GM19351 (cell line): ENCODE data around the gene NABP2.
"Not testable (repeated sequence)": the region's sequence is repeated elsewhere in the genome, so short reads cannot be mapped to it uniquely, and the experiment has no call there.

Experiments used
- ATAC-seq: cut with Tn5 transposase; IDR thresholded peaks from one replicate; pipeline ENCODE4 v1.9.1; 2021; ENCODE audit warnings: mild to moderate bottlenecking, moderate library complexity; ENCODE audit not compliant: unreplicated experiment

NABP2 gene

GRCh38 chr12:56224102-56224701 is at the start of gene NABP2:
TSS of gene NABP2 (plus strand) at chr12:56224342. CDS start at chr12:56224857, 515 bp downstream.
- peak; percentile 72 for ATAC-seq

GRCh38 chr12:56178347-56178746 is 45.8 kb upstream of the NABP2 start:
- ATAC-seq: no peak

- ATAC-seq: no peak
These were observed 37.2 kb upstream of the NABP2 start for GRCh38 chr12:56186957-56187356.

- ATAC-seq: no peak
These were observed 35.9 kb upstream of the NABP2 start for GRCh38 chr12:56188131-56188777.

- peak; percentile 9 for ATAC-seq
These were observed 35.4 kb upstream of the NABP2 start for GRCh38 chr12:56188778-56189098.

GRCh38 chr12:56189099-56189917 is 34.8 kb upstream of the NABP2 start, which contains the start of gene SMARCC2:
TSS of gene SMARCC2 (minus strand) at chr12:56189483. CDS start at chr12:56189461, 22 bp downstream.
- ATAC-seq: peak; percentile 75

GRCh38 chr12:56189918-56190694 is 34.0 kb upstream of the NABP2 start:
- peak; percentile 30 for ATAC-seq

- no peak for ATAC-seq
These were observed 33.4 kb upstream of the NABP2 start for GRCh38 chr12:56190695-56191155.

- no peak for ATAC-seq
These were observed 31.6 kb upstream of the NABP2 start for GRCh38 chr12:56192582-56192981.

GRCh38 chr12:56193025-56193578 is 31.0 kb upstream of the NABP2 start:
- no peak for ATAC-seq

- not testable (repeated sequence) for ATAC-seq
These were observed 27.2 kb upstream of the NABP2 start for GRCh38 chr12:56196818-56197550.

- no peak for ATAC-seq
These were observed 26.1 kb upstream of the NABP2 start for GRCh38 chr12:56197921-56198635.

- ATAC-seq: no peak
These were observed 25.3 kb upstream of the NABP2 start for GRCh38 chr12:56198836-56199235.

- no peak for ATAC-seq
These were observed 21.8 kb upstream of the NABP2 start for GRCh38 chr12:56202366-56202765.

GRCh38 chr12:56202838-56203237 is 21.3 kb upstream of the NABP2 start:
- ATAC-seq: no peak

GRCh38 chr12:56204275-56204674 is 19.9 kb upstream of the NABP2 start:
- no peak for ATAC-seq

- ATAC-seq: no peak
These were observed 18.7 kb upstream of the NABP2 start for GRCh38 chr12:56205445-56205844.

GRCh38 chr12:56206452-56207166 is 17.5 kb upstream of the NABP2 start:
- ATAC-seq: no peak

GRCh38 chr12:56208006-56208405 is 16.1 kb upstream of the NABP2 start:
- ATAC-seq: no peak
